HCT116 (cell line): ENCODE measurements around the gene SNX3.

ENCODE experiments used
- EZH2 ChIP-seq: fragments of 200-600 bp; sonication (generic); IDR thresholded peaks from 2 replicates; pipeline ENCODE4 v1.6.1; 2017; ENCODE audit warnings: antibody characterized with exemption, mixed run types
- JUND ChIP-seq: IDR thresholded peaks from 2 replicates; pipeline ENCODE4 v1.6.1; 2012
- POLR2A ChIP-seq: IDR thresholded peaks from 2 replicates; pipeline ENCODE4 v1.7.0; 2011; ENCODE audit warnings: borderline replicate concordance; ENCODE audit not compliant: insufficient read depth, insufficient read length; ENCODE audit errors: extremely low read depth
- YY1 ChIP-seq: IDR thresholded peaks from 2 replicates; pipeline ENCODE4 v1.6.1; 2011; ENCODE audit warnings: low read length, low read depth, moderate library complexity, mild to moderate bottlenecking; ENCODE audit not compliant: insufficient replicate concordance; ENCODE audit errors: extremely low read depth
- ZNF274 ChIP-seq: fragments of 200-500 bp; sonication (Bioruptor generic); IDR thresholded peaks from 2 replicates; pipeline ENCODE4 v1.6.1; 2014; ENCODE audit warnings: mild to moderate bottlenecking, low read depth, low read length, inconsistent platforms
- TF ChIP-seq, protein P1 (sequence below): IDR thresholded peaks from 2 replicates; pipeline ENCODE4 v1.6.1; 2012
- TF ChIP-seq, protein P2 (sequence below), 3 experiments: fragments of 200-600 bp in 1 of 3; sonication (generic) in 1 of 3; IDR thresholded peaks in 2 of 3; conservative IDR thresholded peaks in 1 of 3; 2 replicates each; pipeline ENCODE4 v1.5.1; 2012 to 2017; ENCODE audit warnings: low read depth in 2 of 3, low read length in 2 of 3, antibody characterized with exemption in 1 of 3, borderline replicate concordance in 1 of 3, control low read depth in 1 of 3, mild to moderate bottlenecking in 1 of 3, mixed read lengths in 1 of 3, mixed run types in 1 of 3, moderate library complexity in 1 of 3; ENCODE audit not compliant: insufficient read depth in 1 of 3
- TF ChIP-seq, protein P3 (sequence below): IDR thresholded peaks from 2 replicates; pipeline ENCODE4 v1.6.1; 2012; ENCODE audit warnings: low read depth
- TF ChIP-seq, protein P4 (sequence below): IDR thresholded peaks from 2 replicates; pipeline ENCODE4 v1.6.1; 2012

DNA sequence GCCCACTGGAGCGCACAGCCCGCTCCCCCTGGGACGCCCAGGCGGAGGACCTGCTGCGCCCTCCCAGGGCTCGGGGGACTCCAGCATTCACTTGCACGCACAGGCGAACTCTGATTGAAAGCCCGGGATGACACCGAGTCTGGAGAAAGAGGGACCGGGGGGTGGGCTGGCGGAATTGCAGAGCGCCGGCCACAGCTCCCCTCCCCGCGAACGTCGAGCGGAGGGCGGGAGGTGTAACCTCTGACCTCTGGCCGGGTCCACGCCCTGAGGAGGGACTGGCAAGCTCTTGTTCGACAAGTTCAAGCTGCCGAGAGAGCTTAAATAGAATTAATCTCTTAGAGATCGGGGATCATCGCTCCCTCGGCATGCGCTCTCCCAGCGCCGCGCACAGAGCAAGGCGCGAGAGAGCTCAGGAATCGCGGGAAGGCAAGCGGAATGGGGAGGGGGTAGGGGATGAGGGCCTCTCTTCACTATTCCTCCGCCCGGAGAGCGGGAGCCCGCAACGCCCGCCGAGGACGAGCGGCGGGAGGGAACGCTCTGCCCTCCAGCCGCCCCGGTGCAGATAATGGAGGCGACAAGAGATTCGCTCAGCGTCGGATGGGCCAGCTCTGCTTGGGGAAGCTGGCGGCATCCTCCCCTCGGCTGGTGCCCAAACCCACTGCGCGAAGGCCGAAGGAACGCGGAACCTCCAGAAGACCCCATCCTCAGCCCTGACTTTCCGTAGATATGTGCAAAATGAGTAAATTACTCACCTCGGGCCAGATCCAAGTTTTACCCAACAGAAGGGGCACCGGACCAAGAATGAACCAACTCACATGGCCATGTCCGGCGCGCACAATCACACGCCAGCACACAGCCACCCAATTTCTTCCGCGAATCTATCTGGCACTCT is 95.8 kb downstream of the SNX3 start:
- TF ChIP-seq YY1 (no peak), JUND (no peak), ZNF274 (no peak), POLR2A (no peak), EZH2 (no peak)
- TF ChIP-seq, protein P1, sequence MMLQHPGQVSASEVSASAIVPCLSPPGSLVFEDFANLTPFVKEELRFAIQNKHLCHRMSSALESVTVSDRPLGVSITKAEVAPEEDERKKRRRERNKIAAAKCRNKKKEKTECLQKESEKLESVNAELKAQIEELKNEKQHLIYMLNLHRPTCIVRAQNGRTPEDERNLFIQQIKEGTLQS: no peak
- TF ChIP-seq, protein P2, sequence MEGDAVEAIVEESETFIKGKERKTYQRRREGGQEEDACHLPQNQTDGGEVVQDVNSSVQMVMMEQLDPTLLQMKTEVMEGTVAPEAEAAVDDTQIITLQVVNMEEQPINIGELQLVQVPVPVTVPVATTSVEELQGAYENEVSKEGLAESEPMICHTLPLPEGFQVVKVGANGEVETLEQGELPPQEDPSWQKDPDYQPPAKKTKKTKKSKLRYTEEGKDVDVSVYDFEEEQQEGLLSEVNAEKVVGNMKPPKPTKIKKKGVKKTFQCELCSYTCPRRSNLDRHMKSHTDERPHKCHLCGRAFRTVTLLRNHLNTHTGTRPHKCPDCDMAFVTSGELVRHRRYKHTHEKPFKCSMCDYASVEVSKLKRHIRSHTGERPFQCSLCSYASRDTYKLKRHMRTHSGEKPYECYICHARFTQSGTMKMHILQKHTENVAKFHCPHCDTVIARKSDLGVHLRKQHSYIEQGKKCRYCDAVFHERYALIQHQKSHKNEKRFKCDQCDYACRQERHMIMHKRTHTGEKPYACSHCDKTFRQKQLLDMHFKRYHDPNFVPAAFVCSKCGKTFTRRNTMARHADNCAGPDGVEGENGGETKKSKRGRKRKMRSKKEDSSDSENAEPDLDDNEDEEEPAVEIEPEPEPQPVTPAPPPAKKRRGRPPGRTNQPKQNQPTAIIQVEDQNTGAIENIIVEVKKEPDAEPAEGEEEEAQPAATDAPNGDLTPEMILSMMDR (IDR thresholded peaks at IDR 0.05 in 2 of 3, conservative IDR thresholded peaks at IDR 0.05 in 1 of 3; ENCODE audit: borderline replicate concordance in 1 of 3, insufficient read depth in 1 of 3, low read depth in 2 of 3, low read length in 2 of 3): no peak
- TF ChIP-seq, protein P3, sequence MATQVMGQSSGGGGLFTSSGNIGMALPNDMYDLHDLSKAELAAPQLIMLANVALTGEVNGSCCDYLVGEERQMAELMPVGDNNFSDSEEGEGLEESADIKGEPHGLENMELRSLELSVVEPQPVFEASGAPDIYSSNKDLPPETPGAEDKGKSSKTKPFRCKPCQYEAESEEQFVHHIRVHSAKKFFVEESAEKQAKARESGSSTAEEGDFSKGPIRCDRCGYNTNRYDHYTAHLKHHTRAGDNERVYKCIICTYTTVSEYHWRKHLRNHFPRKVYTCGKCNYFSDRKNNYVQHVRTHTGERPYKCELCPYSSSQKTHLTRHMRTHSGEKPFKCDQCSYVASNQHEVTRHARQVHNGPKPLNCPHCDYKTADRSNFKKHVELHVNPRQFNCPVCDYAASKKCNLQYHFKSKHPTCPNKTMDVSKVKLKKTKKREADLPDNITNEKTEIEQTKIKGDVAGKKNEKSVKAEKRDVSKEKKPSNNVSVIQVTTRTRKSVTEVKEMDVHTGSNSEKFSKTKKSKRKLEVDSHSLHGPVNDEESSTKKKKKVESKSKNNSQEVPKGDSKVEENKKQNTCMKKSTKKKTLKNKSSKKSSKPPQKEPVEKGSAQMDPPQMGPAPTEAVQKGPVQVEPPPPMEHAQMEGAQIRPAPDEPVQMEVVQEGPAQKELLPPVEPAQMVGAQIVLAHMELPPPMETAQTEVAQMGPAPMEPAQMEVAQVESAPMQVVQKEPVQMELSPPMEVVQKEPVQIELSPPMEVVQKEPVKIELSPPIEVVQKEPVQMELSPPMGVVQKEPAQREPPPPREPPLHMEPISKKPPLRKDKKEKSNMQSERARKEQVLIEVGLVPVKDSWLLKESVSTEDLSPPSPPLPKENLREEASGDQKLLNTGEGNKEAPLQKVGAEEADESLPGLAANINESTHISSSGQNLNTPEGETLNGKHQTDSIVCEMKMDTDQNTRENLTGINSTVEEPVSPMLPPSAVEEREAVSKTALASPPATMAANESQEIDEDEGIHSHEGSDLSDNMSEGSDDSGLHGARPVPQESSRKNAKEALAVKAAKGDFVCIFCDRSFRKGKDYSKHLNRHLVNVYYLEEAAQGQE: no peak
- TF ChIP-seq, protein P4, sequence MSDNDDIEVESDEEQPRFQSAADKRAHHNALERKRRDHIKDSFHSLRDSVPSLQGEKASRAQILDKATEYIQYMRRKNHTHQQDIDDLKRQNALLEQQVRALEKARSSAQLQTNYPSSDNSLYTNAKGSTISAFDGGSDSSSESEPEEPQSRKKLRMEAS: no peak
